ENCODE data around the gene AGBL4.

The AGBL4 gene

DNA sequence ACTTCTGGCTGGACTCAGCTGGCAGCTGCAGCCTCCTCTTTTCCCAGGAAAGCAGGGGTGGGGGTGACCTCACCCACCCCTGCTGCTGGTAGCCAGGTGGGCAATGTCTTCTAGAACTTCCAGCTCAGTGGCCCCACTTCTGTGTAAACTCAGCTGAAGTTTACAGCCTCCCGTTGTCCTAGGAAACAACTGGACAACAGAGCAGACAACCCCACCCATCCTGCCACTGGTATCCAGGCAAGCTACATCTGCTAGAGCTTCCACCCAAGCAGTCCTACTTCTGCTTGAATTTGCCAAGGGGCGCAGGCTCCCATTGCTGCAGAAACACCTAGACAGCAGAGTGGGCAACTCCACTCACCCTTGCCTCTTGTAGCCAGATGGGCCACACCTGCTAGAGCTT is 937.4 kb downstream of the AGBL4 start:
- Histone ChIP-seq H3K27ac (no peak overlapping the region), H3K9me3 (ENCODE audit: low read depth, low read length) (no peaks in the 10 kb centered on the region), H3K36me3 (ENCODE audit: insufficient read depth, low read length) (no peaks in the 10 kb centered on the region), H3K4me3 (no peak overlapping the region), H3K9ac (ENCODE audit: insufficient read length) (no peak overlapping the region)
- no peak for DNase-seq (ENCODE audit: low read depth, low spot score)
- TF ChIP-seq FOXP2 (optimal IDR thresholded peaks at IDR 0.05; ENCODE audit: control extremely low read depth, extremely low read length, insufficient read depth) = no peak
- no peak for TF ChIP-seq EZH2 (IDR thresholded peaks at IDR 0.05)
- TF ChIP-seq POLR2AphosphoS5 (IDR thresholded peaks at IDR 0.05; ENCODE audit: borderline replicate concordance, low read depth, low read length) = no peak

GRCh38 chr1:49085079-49085478 is 938.7 kb downstream of the AGBL4 start:
- Histone ChIP-seq H3K9me3 (ENCODE audit: low read depth, low read length) (no peaks in the 10 kb centered on the region), H3K36me3 (ENCODE audit: insufficient read depth, low read length) (no peaks in the 10 kb centered on the region), H3K27ac (no peak overlapping the region), H3K4me3 (no peak overlapping the region), H3K9ac (ENCODE audit: insufficient read length) (no peak overlapping the region)
- no peak for DNase-seq (ENCODE audit: low read depth, low spot score)
- TF ChIP-seq POLR2AphosphoS5 (IDR thresholded peaks at IDR 0.05; ENCODE audit: borderline replicate concordance, low read depth, low read length) (no peak), FOXP2 (optimal IDR thresholded peaks at IDR 0.05; ENCODE audit: control extremely low read depth, extremely low read length, insufficient read depth) (no peak), EZH2 (IDR thresholded peaks at IDR 0.05) (no peak)

DNA sequence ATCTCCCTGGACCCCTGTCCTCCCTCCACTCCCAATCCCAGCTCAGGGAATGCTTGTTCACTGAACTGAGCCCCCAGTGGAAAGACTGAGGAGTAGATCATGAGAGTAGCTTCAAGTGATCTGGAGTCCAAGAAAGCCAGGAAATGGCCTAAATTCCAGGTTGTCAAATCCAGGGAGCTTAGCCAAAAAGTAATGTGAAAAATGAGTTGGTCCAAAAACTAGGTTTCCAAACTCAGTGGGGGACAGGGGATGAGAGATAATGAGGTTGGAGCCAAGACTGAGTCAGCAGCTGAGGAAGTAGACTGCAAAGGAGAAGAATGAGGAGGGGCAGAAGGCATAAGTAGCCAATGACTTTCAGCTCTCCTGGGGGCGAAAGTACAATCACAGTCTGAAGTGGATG is 963.0 kb downstream of the AGBL4 start:
- Histone ChIP-seq H3K36me3 (ENCODE audit: insufficient read depth, low read length) (no peaks in the 10 kb centered on the region), H3K27ac (no peak overlapping the region), H3K9ac (ENCODE audit: insufficient read length) (no peak overlapping the region), H3K9me3 (ENCODE audit: low read depth, low read length) (no peaks in the 10 kb centered on the region), H3K4me3 (no peak overlapping the region)
- DNase-seq (ENCODE audit: low read depth, low spot score) = no peak
- TF ChIP-seq FOXP2 (optimal IDR thresholded peaks at IDR 0.05; ENCODE audit: control extremely low read depth, extremely low read length, insufficient read depth) = no peak
- TF ChIP-seq POLR2AphosphoS5 (IDR thresholded peaks at IDR 0.05; ENCODE audit: borderline replicate concordance, low read depth, low read length) = no peak
- TF ChIP-seq EZH2 (IDR thresholded peaks at IDR 0.05) = no peak

DNA sequence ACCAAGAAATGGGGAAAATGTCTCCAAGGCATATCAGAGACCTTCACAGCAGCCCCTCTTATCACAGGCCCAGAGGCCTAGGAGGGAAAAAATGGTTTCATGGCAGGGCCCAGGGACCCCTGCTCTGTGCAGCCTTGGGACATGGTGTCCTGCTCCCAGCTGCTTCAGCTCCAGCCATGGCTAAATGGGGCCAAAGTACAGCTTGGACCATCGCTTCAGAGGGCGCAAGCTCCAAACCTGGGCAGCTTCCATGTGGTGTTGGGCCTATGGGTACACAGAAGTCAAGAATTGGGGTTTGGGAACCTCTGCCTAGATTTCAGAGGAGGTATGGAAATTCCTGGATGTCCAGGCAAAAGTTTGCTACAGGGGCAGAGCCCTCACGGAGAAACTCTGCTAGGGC is 964.7 kb downstream of the AGBL4 start:
- H3K4me3 ChIP-seq = no peak overlapping the region
- DNase-seq (ENCODE audit: low read depth, low spot score) = no peak
- no peak overlapping the region for H3K9ac ChIP-seq (ENCODE audit: insufficient read length)
- no peaks in the 10 kb centered on the region for H3K36me3 ChIP-seq (ENCODE audit: insufficient read depth, low read length)
- H3K27ac ChIP-seq = no peak overlapping the region
- H3K9me3 ChIP-seq (ENCODE audit: low read depth, low read length) = no peaks in the 10 kb centered on the region
- TF ChIP-seq FOXP2 (optimal IDR thresholded peaks at IDR 0.05; ENCODE audit: control extremely low read depth, extremely low read length, insufficient read depth) = no peak
- no peak for TF ChIP-seq POLR2AphosphoS5 (IDR thresholded peaks at IDR 0.05; ENCODE audit: borderline replicate concordance, low read depth, low read length)
- no peak for TF ChIP-seq EZH2 (IDR thresholded peaks at IDR 0.05)

DNA sequence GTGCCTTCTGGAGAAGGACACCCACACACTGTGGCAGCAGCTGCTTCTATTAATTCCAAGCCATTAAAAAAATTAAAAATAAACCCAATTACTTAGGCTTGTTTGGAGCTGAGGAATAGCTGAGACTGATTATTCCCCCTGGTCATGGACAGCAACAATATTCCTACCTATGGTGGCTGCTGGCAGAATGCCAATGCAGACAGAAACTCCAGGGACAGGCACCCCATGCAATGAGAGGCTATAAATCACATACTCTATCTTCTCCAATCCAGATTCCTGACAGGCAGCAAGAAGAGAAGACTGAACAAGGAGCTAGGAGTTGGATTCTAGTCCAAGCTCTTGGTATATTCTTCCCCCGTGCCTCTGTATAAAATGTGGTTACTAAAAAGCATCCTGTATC is 971.7 kb downstream of the AGBL4 start:
- DNase-seq (ENCODE audit: low read depth, low spot score) = no peak
- no peak for TF ChIP-seq EZH2 (IDR thresholded peaks at IDR 0.05)
- no peak for TF ChIP-seq FOXP2 (optimal IDR thresholded peaks at IDR 0.05; ENCODE audit: control extremely low read depth, extremely low read length, insufficient read depth)
- no peak for TF ChIP-seq POLR2AphosphoS5 (IDR thresholded peaks at IDR 0.05; ENCODE audit: borderline replicate concordance, low read depth, low read length)
- Histone ChIP-seq H3K9ac (ENCODE audit: insufficient read length) (no peak overlapping the region), H3K9me3 (ENCODE audit: low read depth, low read length) (no peaks in the 10 kb centered on the region), H3K4me3 (no peak overlapping the region), H3K27ac (no peak overlapping the region), H3K36me3 (ENCODE audit: insufficient read depth, low read length) (no peaks in the 10 kb centered on the region)

- Histone ChIP-seq H3K4me3 (no peak overlapping the region), H3K36me3 (ENCODE audit: insufficient read depth, low read length) (no peaks in the 10 kb centered on the region), H3K9ac (ENCODE audit: insufficient read length) (no peak overlapping the region), H3K27ac (no peak overlapping the region), H3K9me3 (ENCODE audit: low read depth, low read length) (no peaks in the 10 kb centered on the region)
- no peak for DNase-seq (ENCODE audit: low read depth, low spot score)
- TF ChIP-seq EZH2 (IDR thresholded peaks at IDR 0.05) (no peak), POLR2AphosphoS5 (IDR thresholded peaks at IDR 0.05; ENCODE audit: borderline replicate concordance, low read depth, low read length) (no peak), FOXP2 (optimal IDR thresholded peaks at IDR 0.05; ENCODE audit: control extremely low read depth, extremely low read length, insufficient read depth) (no peak)
Observed at GRCh38 chr1:49051647-49052046, 972.1 kb downstream of the AGBL4 start.

DNA sequence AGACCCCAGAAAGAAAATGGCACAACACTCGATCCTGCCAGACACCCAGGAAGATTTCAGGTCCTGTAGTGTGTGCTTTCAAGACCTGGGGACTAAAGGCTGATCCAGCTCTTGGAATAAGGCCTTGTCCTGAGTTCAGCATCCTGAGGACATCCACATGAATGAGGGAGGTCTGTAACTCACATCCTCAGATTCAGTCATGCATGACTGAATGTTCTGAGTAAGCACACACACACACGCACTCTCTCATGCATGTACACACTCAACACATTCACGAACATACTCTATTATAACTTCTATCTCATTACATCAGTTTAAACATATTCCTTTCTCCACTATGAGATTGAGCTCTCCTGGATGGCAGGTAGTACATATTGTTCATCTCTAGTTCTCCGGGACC is 973.7 kb downstream of the AGBL4 start:
- H3K27ac ChIP-seq = no peak overlapping the region
- no peak overlapping the region for H3K4me3 ChIP-seq
- H3K36me3 ChIP-seq (ENCODE audit: insufficient read depth, low read length) = no peaks in the 10 kb centered on the region
- no peaks in the 10 kb centered on the region for H3K9me3 ChIP-seq (ENCODE audit: low read depth, low read length)
- no peak overlapping the region for H3K9ac ChIP-seq (ENCODE audit: insufficient read length)
- DNase-seq (ENCODE audit: low read depth, low spot score) = no peak
- TF ChIP-seq EZH2 (IDR thresholded peaks at IDR 0.05) (no peak), FOXP2 (optimal IDR thresholded peaks at IDR 0.05; ENCODE audit: control extremely low read depth, extremely low read length, insufficient read depth) (no peak), POLR2AphosphoS5 (IDR thresholded peaks at IDR 0.05; ENCODE audit: borderline replicate concordance, low read depth, low read length) (no peak)

- H3K36me3 ChIP-seq (ENCODE audit: insufficient read depth, low read length) = no peaks in the 10 kb centered on the region
- no peak for DNase-seq (ENCODE audit: low read depth, low spot score)
- no peak overlapping the region for H3K27ac ChIP-seq
- no peak overlapping the region for H3K9ac ChIP-seq (ENCODE audit: insufficient read length)
- H3K4me3 ChIP-seq = no peak overlapping the region
- no peak for TF ChIP-seq FOXP2 (optimal IDR thresholded peaks at IDR 0.05; ENCODE audit: control extremely low read depth, extremely low read length, insufficient read depth)
- H3K9me3 ChIP-seq (ENCODE audit: low read depth, low read length) = no peaks in the 10 kb centered on the region
Observed at GRCh38 chr1:49048188-49048587, 975.6 kb downstream of the AGBL4 start.

GRCh38 chr1:49046305-49046704 is 977.4 kb downstream of the AGBL4 start:
- Histone ChIP-seq H3K27ac (peak overlapping the region; percentile 78; the same call in 1 of the 2 replicates), H3K4me3 (no peak overlapping the region), H3K9ac (ENCODE audit: insufficient read length) (no peak overlapping the region), H3K9me3 (ENCODE audit: low read depth, low read length) (no peaks in the 10 kb centered on the region), H3K36me3 (ENCODE audit: insufficient read depth, low read length) (no peaks in the 10 kb centered on the region)
- TF ChIP-seq EZH2 (IDR thresholded peaks at IDR 0.05) (no peak), FOXP2 (optimal IDR thresholded peaks at IDR 0.05; ENCODE audit: control extremely low read depth, extremely low read length, insufficient read depth) (peak; percentile 62), POLR2AphosphoS5 (IDR thresholded peaks at IDR 0.05; ENCODE audit: borderline replicate concordance, low read depth, low read length) (peak; percentile 61; the same call in 1 of the 2 replicates)
- DNase-seq (ENCODE audit: low read depth, low spot score) = peak; percentile 82

Data from SK-N-MC (cell line).